HL-60 (cell line): Measurements from ENCODE around the gene SOX9.

Experiments
- DNase-seq, 2 experiments: peaks; one replicate each; pipeline ENCODE4 v3.0.0-alpha.2; 2010 to 2020; ENCODE audit warnings: low read depth in 1 of 2, low spot score in 1 of 2
- H3K27ac ChIP-seq: fragments of 250-450 bp; sonication (Bioruptor Pico); replicated peaks from 2 replicates; pipeline ENCODE4 v1.5.1; 2020; ENCODE audit warnings: mild to moderate bottlenecking, moderate library complexity
- H3K27me3 ChIP-seq: fragments of 250-450 bp; sonication (Bioruptor Pico); 2 replicates; pipeline ENCODE4 v1.5.1; 2021; ENCODE audit warnings: mild to moderate bottlenecking, moderate library complexity; ENCODE audit not compliant: insufficient read depth, poor library complexity, severe bottlenecking
- H3K4me3 ChIP-seq: replicated peaks from 2 replicates; pipeline ENCODE4 v1.5.1; 2011; ENCODE audit warnings: mild to moderate bottlenecking, control low read depth, low read length; ENCODE audit not compliant: insufficient read depth
- GABPA ChIP-seq: IDR thresholded peaks from 2 replicates; pipeline ENCODE4 v1.6.1; 2012; ENCODE audit warnings: low read depth
- POLR2AphosphoS5 ChIP-seq: IDR thresholded peaks from 2 replicates; pipeline ENCODE4 v1.6.1; 2012; ENCODE audit warnings: low read depth
- SPI1 ChIP-seq: IDR thresholded peaks from 2 replicates; pipeline ENCODE4 v1.6.1; 2012; ENCODE audit warnings: low read depth, mild to moderate bottlenecking, borderline replicate concordance
- TF ChIP-seq, protein P1 (sequence below): IDR thresholded peaks from 2 replicates; pipeline ENCODE4 v1.6.1; 2012; ENCODE audit warnings: low read depth; ENCODE audit not compliant: insufficient replicate concordance
- TF ChIP-seq, protein P2 (sequence below): IDR thresholded peaks from one replicate; pipeline ENCODE4 v1.5.1; 2011; ENCODE audit warnings: low read length, control low read depth, inconsistent platforms; ENCODE audit not compliant: insufficient read depth

The SOX9 gene

GRCh38 chr17:72076678-72077030, 44.2 kb upstream of the SOX9 start:
- no peak for DNase-seq
- H3K27ac ChIP-seq = no peak overlapping the region
- H3K4me3 ChIP-seq = no peak overlapping the region
- peaks cover 2% of the 10 kb centered on the region for H3K27me3 ChIP-seq
- TF ChIP-seq, protein P1, sequence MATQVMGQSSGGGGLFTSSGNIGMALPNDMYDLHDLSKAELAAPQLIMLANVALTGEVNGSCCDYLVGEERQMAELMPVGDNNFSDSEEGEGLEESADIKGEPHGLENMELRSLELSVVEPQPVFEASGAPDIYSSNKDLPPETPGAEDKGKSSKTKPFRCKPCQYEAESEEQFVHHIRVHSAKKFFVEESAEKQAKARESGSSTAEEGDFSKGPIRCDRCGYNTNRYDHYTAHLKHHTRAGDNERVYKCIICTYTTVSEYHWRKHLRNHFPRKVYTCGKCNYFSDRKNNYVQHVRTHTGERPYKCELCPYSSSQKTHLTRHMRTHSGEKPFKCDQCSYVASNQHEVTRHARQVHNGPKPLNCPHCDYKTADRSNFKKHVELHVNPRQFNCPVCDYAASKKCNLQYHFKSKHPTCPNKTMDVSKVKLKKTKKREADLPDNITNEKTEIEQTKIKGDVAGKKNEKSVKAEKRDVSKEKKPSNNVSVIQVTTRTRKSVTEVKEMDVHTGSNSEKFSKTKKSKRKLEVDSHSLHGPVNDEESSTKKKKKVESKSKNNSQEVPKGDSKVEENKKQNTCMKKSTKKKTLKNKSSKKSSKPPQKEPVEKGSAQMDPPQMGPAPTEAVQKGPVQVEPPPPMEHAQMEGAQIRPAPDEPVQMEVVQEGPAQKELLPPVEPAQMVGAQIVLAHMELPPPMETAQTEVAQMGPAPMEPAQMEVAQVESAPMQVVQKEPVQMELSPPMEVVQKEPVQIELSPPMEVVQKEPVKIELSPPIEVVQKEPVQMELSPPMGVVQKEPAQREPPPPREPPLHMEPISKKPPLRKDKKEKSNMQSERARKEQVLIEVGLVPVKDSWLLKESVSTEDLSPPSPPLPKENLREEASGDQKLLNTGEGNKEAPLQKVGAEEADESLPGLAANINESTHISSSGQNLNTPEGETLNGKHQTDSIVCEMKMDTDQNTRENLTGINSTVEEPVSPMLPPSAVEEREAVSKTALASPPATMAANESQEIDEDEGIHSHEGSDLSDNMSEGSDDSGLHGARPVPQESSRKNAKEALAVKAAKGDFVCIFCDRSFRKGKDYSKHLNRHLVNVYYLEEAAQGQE = no peak
- TF ChIP-seq, protein P2, sequence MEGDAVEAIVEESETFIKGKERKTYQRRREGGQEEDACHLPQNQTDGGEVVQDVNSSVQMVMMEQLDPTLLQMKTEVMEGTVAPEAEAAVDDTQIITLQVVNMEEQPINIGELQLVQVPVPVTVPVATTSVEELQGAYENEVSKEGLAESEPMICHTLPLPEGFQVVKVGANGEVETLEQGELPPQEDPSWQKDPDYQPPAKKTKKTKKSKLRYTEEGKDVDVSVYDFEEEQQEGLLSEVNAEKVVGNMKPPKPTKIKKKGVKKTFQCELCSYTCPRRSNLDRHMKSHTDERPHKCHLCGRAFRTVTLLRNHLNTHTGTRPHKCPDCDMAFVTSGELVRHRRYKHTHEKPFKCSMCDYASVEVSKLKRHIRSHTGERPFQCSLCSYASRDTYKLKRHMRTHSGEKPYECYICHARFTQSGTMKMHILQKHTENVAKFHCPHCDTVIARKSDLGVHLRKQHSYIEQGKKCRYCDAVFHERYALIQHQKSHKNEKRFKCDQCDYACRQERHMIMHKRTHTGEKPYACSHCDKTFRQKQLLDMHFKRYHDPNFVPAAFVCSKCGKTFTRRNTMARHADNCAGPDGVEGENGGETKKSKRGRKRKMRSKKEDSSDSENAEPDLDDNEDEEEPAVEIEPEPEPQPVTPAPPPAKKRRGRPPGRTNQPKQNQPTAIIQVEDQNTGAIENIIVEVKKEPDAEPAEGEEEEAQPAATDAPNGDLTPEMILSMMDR = no peak
- TF ChIP-seq SPI1 (no peak), POLR2AphosphoS5 (no peak), GABPA (no peak)

DNA sequence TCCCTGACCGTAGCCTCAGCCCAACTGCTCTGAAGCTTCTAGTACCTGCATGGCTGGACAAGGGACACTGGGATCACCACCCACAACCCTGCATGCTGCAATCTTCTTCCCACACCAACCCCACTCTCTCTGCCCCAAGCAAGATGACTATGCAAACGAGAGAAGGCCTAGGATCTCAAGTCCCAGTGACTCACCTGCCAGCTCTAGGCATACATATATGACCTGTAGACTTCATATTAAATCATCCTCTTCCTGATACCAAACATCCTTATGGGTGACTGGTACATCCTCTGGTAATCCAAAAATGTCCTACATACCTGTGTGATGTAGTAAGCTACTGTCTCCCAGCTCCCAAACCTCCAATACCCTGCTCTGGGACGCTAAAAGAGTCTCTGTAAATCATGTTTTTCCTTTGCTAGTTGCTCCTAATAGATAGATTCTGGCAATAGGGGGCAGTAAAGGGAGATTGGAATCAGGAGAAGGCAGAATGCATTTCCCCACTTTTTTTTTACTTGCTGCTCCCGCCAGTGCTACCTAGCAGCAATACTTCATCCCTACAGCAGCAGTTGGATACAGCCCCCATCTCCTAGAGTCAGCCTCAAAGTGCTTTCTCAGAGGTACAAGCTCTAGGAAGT, 43.4 kb upstream of the SOX9 start:
- Histone ChIP-seq H3K27me3 (peaks cover 2% of the 10 kb centered on the region), H3K4me3 (no peak overlapping the region), H3K27ac (no peak overlapping the region)
- TF ChIP-seq, protein P1 = no peak
- TF ChIP-seq, protein P2 = no peak
- no peak for TF ChIP-seq POLR2AphosphoS5
- no peak for TF ChIP-seq GABPA
- TF ChIP-seq SPI1 = no peak
- DNase-seq = no peak

GRCh38 chr17:72079700-72080099, 41.1 kb upstream of the SOX9 start:
- H3K4me3 ChIP-seq = no peak overlapping the region
- no peak for DNase-seq
- H3K27me3 ChIP-seq = no peaks in the 10 kb centered on the region
- TF ChIP-seq, protein P1 = no peak
- TF ChIP-seq, protein P2 = no peak
- TF ChIP-seq SPI1 (no peak), GABPA (no peak), POLR2AphosphoS5 (no peak)
- H3K27ac ChIP-seq = no peak overlapping the region
